SU-DHL-6 (cell line): ENCODE data around the gene DEFB114.

Source experiments
- H2AFZ ChIP-seq: fragments of 200-600 bp; sonication (generic); 2 replicates; pipeline ENCODE4 v1.6.1; 2014; ENCODE audit warnings: low read depth, mild to moderate bottlenecking, moderate library complexity, mixed read lengths, antibody characterized with exemption, low read length; ENCODE audit not compliant: severe bottlenecking
- H3F3A ChIP-seq: fragments of 200-600 bp; shearing (Covaris generic); 2 replicates; pipeline ENCODE4 v1.6.0; 2016; ENCODE audit warnings: antibody characterized with exemption, mild to moderate bottlenecking; ENCODE audit not compliant: insufficient read depth
- H3K27ac ChIP-seq: fragments of 200-600 bp; sonication (generic); 2 replicates; pipeline ENCODE4 v1.5.1; 2016; ENCODE audit warnings: low read depth, mild to moderate bottlenecking, low read length, moderate library complexity, mixed read lengths
- H3K27me3 ChIP-seq: fragments of 200-600 bp; sonication (generic), shearing (Covaris generic); 2 replicates; pipeline ENCODE4 v1.6.0; 2014; ENCODE audit warnings: mild to moderate bottlenecking, low read length
- H3K36me3 ChIP-seq: fragments of 200-600 bp; sonication (generic); 2 replicates; pipeline ENCODE4 v1.6.1; 2014; ENCODE audit warnings: mild to moderate bottlenecking, low read length, mixed read lengths
- H3K4me2 ChIP-seq: fragments of 300-600, 200-600 bp; shearing (Covaris generic), sonication (generic); 2 replicates; pipeline ENCODE4 v1.6.0; 2014; ENCODE audit warnings: low read length, low read depth, mild to moderate bottlenecking; ENCODE audit not compliant: poor library complexity, severe bottlenecking
- H3K4me3 ChIP-seq: fragments of 200-600 bp; sonication (generic); 2 replicates; pipeline ENCODE4 v1.5.1; 2014; ENCODE audit warnings: antibody characterized with exemption, low read length, mild to moderate bottlenecking, mixed read lengths; ENCODE audit not compliant: insufficient read depth, poor library complexity, severe bottlenecking
- H3K79me2 ChIP-seq: fragments of 200-600 bp; sonication (generic); 2 replicates; pipeline ENCODE4 v1.6.1; 2014; ENCODE audit warnings: mild to moderate bottlenecking, low read length, moderate library complexity; ENCODE audit not compliant: insufficient read depth
- H3K9ac ChIP-seq: fragments of 200-600 bp; sonication (generic); 2 replicates; pipeline ENCODE4 v1.7.0; 2014; ENCODE audit warnings: mild to moderate bottlenecking, low read length
- H3K9me2 ChIP-seq: fragments of 200-600 bp; sonication (generic); replicated peaks from 2 replicates; pipeline ENCODE4 v1.6.1; 2014; ENCODE audit warnings: low read length; ENCODE audit not compliant: insufficient read depth
- H3K9me3 ChIP-seq: fragments of 200-600 bp; sonication (generic); 2 replicates; pipeline ENCODE4 v1.6.1; 2014; ENCODE audit warnings: low read length, mixed read lengths; ENCODE audit not compliant: insufficient read depth
- H4K20me1 ChIP-seq: fragments of 200-600 bp; sonication (generic); 2 replicates; pipeline ENCODE4 v1.6.1; 2014; ENCODE audit warnings: low read depth, mild to moderate bottlenecking, antibody characterized with exemption, low read length, moderate library complexity, mixed read lengths
- CTCF ChIP-seq: fragments of 200-600 bp; sonication (generic); IDR thresholded peaks from one replicate; pipeline ENCODE4 v1.5.1; 2017; ENCODE audit warnings: antibody characterized with exemption, mild to moderate bottlenecking, low read length, moderate library complexity; ENCODE audit not compliant: insufficient read depth, poor library complexity, severe bottlenecking
- EZH2phosphoT487 ChIP-seq: fragments of 200-600 bp; sonication (generic), shearing (Covaris generic); conservative IDR thresholded peaks from 2 replicates; pipeline ENCODE4 v1.6.1; 2018; ENCODE audit warnings: mild to moderate bottlenecking, antibody characterized with exemption, low read length, moderate library complexity, mixed read lengths

DEFB114 gene

DNA sequence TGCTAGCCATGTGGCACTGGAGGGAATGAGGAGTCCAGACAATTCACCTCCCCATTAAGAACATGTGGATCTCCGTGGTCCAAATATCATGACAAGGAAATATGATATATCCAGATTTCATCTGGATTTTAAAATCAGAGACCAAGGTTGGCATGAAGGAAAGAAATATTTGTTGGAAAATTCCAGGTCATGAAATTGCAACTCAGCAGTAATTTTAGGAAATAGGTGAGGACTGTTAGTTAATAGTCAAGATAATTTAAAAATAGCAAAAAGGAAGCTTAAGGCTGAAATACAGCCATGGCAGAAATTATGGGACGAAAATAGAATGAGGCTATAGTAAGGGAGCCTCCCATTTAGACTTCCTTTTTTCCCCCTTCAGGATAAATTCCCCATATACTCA is 26.9 kb downstream of the DEFB114 start:
- Histone ChIP-seq H2AFZ (no peak overlapping the region), H3F3A (no peaks in the 10 kb centered on the region), H3K27me3 (peaks cover 5% of the 10 kb centered on the region; the same call in 1 of the 2 replicates), H3K9ac (no peak overlapping the region), H4K20me1 (no peaks in the 10 kb centered on the region), H3K9me3 (no peaks in the 10 kb centered on the region), H3K36me3 (no peaks in the 10 kb centered on the region), H3K27ac (no peak overlapping the region), H3K79me2 (no peaks in the 10 kb centered on the region), H3K4me3 (no peak overlapping the region), H3K4me2 (no peak overlapping the region), H3K9me2 (no peaks in the 10 kb centered on the region)
- TF ChIP-seq CTCF = no peak

- Histone ChIP-seq H3K27me3 (peaks cover 5% of the 10 kb centered on the region; the same call in 1 of the 2 replicates), H3K27ac (no peak overlapping the region), H3K36me3 (no peaks in the 10 kb centered on the region), H3K79me2 (no peaks in the 10 kb centered on the region), H2AFZ (no peak overlapping the region), H4K20me1 (no peaks in the 10 kb centered on the region), H3F3A (no peaks in the 10 kb centered on the region), H3K9ac (no peak overlapping the region), H3K9me3 (no peaks in the 10 kb centered on the region), H3K4me3 (no peak overlapping the region), H3K4me2 (no peak overlapping the region), H3K9me2 (no peaks in the 10 kb centered on the region)
- TF ChIP-seq CTCF (no peak), EZH2phosphoT487 (no peak)
These were observed 28.6 kb downstream of the DEFB114 start for GRCh38 chr6:49935387-49935786.

- Histone ChIP-seq H3K4me2 (no peak overlapping the region), H3K36me3 (no peaks in the 10 kb centered on the region), H2AFZ (no peak overlapping the region), H3K79me2 (no peaks in the 10 kb centered on the region), H4K20me1 (no peaks in the 10 kb centered on the region), H3K27me3 (peaks cover 5% of the 10 kb centered on the region; the same call in 1 of the 2 replicates), H3K9me3 (no peaks in the 10 kb centered on the region), H3K9me2 (no peaks in the 10 kb centered on the region), H3K27ac (no peak overlapping the region), H3K4me3 (no peak overlapping the region), H3F3A (no peaks in the 10 kb centered on the region), H3K9ac (no peak overlapping the region)
- no peak for TF ChIP-seq EZH2phosphoT487
- no peak for TF ChIP-seq CTCF
These were observed 29.2 kb downstream of the DEFB114 start for GRCh38 chr6:49934770-49935169.
